Measurements from ENCODE around the gene CRBN. TPM values are rescaled to one million over a fixed set of nuclear protein-coding genes. Genes with fewer than 3 reads are reported as not detected.

CRBN gene
- total and polyA plus RNA-seq, 9 of the 15 experiments (the other 6 are each of a cell fraction or from before 2014, with no cell fraction given) = 40.8 to 331 (median 57.4) TPM

GRCh38 chr3:3196148-3196861 is 16.8 kb upstream of the CRBN start (continued):
- TF ChIP-seq CREM (IDR thresholded peaks at IDR 0.05; ENCODE audit: low read depth) = no peak
- no peak for TF ChIP-seq CREB1 (IDR thresholded peaks at IDR 0.05)
- no peak for TF ChIP-seq CREB1 (CRISPR knock-in tag; IDR thresholded peaks at IDR 0.05)
- no peak for TF ChIP-seq SAFB2 (IDR thresholded peaks at IDR 0.05; ENCODE audit: borderline replicate concordance, low read depth, low read length, severe bottlenecking)
- TF ChIP-seq PKNOX1 (IDR thresholded peaks at IDR 0.05) = 0 out of 2 replicates have a peak, but pooled peaks have one; percentile 6
- TF ChIP-seq ZNF518B (CRISPR knock-in tag; IDR thresholded peaks at IDR 0.05) = no peak
- no peak for TF ChIP-seq ZNF282 (CRISPR knock-in tag; IDR thresholded peaks at IDR 0.05)
- TF ChIP-seq POLR2G (IDR thresholded peaks at IDR 0.05; ENCODE audit: low read depth, low read length) = no peak
- no peak for TF ChIP-seq TBP (optimal IDR thresholded peaks at IDR 0.05; ENCODE audit: low read depth, low read length)
- no peak for TF ChIP-seq NR0B1 (IDR thresholded peaks at IDR 0.05; ENCODE audit: partially characterized antibody)
- TF ChIP-seq CREBBP (IDR thresholded peaks at IDR 0.05; ENCODE audit: low read depth, low read length) = no peak
- TF ChIP-seq HDAC8 (tag; IDR thresholded peaks at IDR 0.05) = no peak
- TF ChIP-seq VEZF1 (CRISPR knock-in tag; IDR thresholded peaks at IDR 0.05) = no peak
- TF ChIP-seq NR2C2 (CRISPR knock-in tag; IDR thresholded peaks at IDR 0.05) = no peak
- 0 out of 2 replicates have a peak, but pooled peaks have one; percentile 29 for TF ChIP-seq NR2C2 (tag; IDR thresholded peaks at IDR 0.05)
- TF ChIP-seq ZNF592 (IDR thresholded peaks at IDR 0.05) = no peak

Measured in K562 (cell line).